Astrocyte (in vitro differentiated cells and primary cell): ENCODE measurements around the gene UBQLN4. TPM values are rescaled to one million over a fixed set of nuclear protein-coding genes. Genes with fewer than 3 reads are reported as not detected.
"Not testable (repeated sequence)": the region's sequence is repeated elsewhere in the genome, so short reads cannot be mapped to it uniquely, and the experiment has no call there.

ENCODE experiments used
- DNase-seq: peaks from one replicate; pipeline ENCODE4 v3.0.0-alpha.2; 2010; ENCODE audit warnings: low read depth
- FAIRE-seq: peaks from 2 replicates; lab custom pipeline; 2011; peaks lifted over from hg19 to GRCh38; lab: Jason Lieb, UNC
- H2AFZ ChIP-seq: 2 replicates; pipeline ENCODE4 v1.6.0; 2012; ENCODE audit warnings: low read depth, low read length, inconsistent platforms
- H3K27ac ChIP-seq: 2 replicates; pipeline ENCODE4 v1.5.1; 2011; ENCODE audit warnings: low read depth, low read length, inconsistent platforms
- H3K27me3 ChIP-seq: 2 replicates; pipeline ENCODE4 v1.6.0; 2011; ENCODE audit warnings: low read length, inconsistent platforms; ENCODE audit not compliant: insufficient read depth
- H3K36me3 ChIP-seq: 2 replicates; pipeline ENCODE4 v1.5.1; 2011; ENCODE audit warnings: low read length, inconsistent platforms; ENCODE audit not compliant: insufficient read depth
- H3K4me1 ChIP-seq: 2 replicates; pipeline ENCODE4 v1.5.1; 2011; ENCODE audit warnings: low read length, inconsistent platforms; ENCODE audit not compliant: insufficient read depth
- H3K4me2 ChIP-seq: 2 replicates; pipeline ENCODE4 v1.6.0; 2012; ENCODE audit warnings: low read length, inconsistent platforms
- H3K4me3 ChIP-seq: 2 replicates; pipeline ENCODE4 v1.5.1; 2011; ENCODE audit warnings: low read depth, mild to moderate bottlenecking, low read length, inconsistent platforms; ENCODE audit not compliant: insufficient read depth
- H3K79me2 ChIP-seq: 2 replicates; pipeline ENCODE4 v1.6.0; 2012; ENCODE audit warnings: mild to moderate bottlenecking, low read length, inconsistent platforms; ENCODE audit not compliant: insufficient read depth
- H3K9ac ChIP-seq: 2 replicates; pipeline ENCODE4 v1.6.0; 2012; ENCODE audit warnings: mild to moderate bottlenecking, low read length, inconsistent platforms
- H3K9me3 ChIP-seq: 2 replicates; pipeline ENCODE4 v1.5.1; 2012; ENCODE audit warnings: low read depth, mild to moderate bottlenecking, low read length, inconsistent platforms; ENCODE audit not compliant: insufficient read depth
- H4K20me1 ChIP-seq: 2 replicates; pipeline ENCODE4 v1.6.0; 2012; ENCODE audit warnings: low read length, inconsistent platforms; ENCODE audit not compliant: insufficient read depth
- H3K27ac Mint-ChIP-seq: one replicate; pipeline ENCODE4 v1.8.0; 2021; ENCODE audit warnings: mild to moderate bottlenecking, mixed read lengths; ENCODE audit not compliant: unreplicated experiment
- H3K27me3 Mint-ChIP-seq: one replicate; pipeline ENCODE4 v1.8.0; 2021; ENCODE audit warnings: low read depth, mixed read lengths; ENCODE audit not compliant: unreplicated experiment
- H3K36me3 Mint-ChIP-seq: one replicate; pipeline ENCODE4 v1.8.0; 2021; ENCODE audit warnings: low read depth, mixed read lengths; ENCODE audit not compliant: unreplicated experiment
- H3K4me1 Mint-ChIP-seq: one replicate; pipeline ENCODE4 v1.8.0; 2021; ENCODE audit warnings: low read depth, mixed read lengths; ENCODE audit not compliant: unreplicated experiment
- H3K4me3 Mint-ChIP-seq: one replicate; pipeline ENCODE4 v1.8.0; 2021; ENCODE audit warnings: mild to moderate bottlenecking, moderate library complexity, mixed read lengths; ENCODE audit not compliant: unreplicated experiment
- H3K9me3 Mint-ChIP-seq: one replicate; pipeline ENCODE4 v1.8.0; 2021; ENCODE audit warnings: mild to moderate bottlenecking, mixed read lengths; ENCODE audit not compliant: unreplicated experiment
- CTCF ChIP-seq: IDR thresholded peaks from 2 replicates; pipeline ENCODE4 v1.5.1; 2011; ENCODE audit warnings: low read depth, mild to moderate bottlenecking, inconsistent platforms, low read length, moderate library complexity; ENCODE audit not compliant: insufficient read depth
- EZH2 ChIP-seq: IDR thresholded peaks from 2 replicates; pipeline ENCODE4 v1.6.1; 2012; ENCODE audit warnings: mild to moderate bottlenecking, low read length, inconsistent platforms; ENCODE audit not compliant: insufficient read depth
- total RNA-seq: library from RNA; stranded (reverse); gene quantifications from 2 replicates; pipeline ENCODE4 v1.2.1, GENCODE V29; 2021

The UBQLN4 gene
- total RNA-seq, 1 donor from 2014 or later = 40.0 TPM

DNA sequence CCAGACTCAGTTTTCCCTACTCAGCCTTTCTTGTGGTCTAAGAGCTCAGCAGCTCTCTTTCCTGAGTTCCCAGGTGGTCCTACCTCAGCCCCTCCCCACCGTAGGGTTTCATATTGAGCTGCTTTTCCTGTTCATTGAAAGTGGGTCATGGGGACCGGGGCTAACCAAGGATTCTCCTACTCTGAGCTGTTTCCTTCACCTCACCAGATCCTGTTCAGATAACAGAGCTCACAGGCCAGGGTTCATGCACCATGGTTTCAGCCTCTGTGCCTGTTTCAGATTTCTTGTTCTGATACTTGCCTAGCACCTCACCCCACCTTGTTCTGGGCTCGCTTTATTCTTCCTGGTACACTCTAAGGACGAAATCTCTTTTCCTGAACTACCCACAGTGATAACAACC lies 8.5 kb downstream of the UBQLN4 start:
- peaks cover 1% of the 10 kb centered on the region for H3K9me3 Mint-ChIP-seq
- H3K9ac ChIP-seq = no peak overlapping the region
- H3K4me2 ChIP-seq = no peak overlapping the region
- peaks cover 8% of the 10 kb centered on the region for H4K20me1 ChIP-seq
- H3K36me3 ChIP-seq = peaks cover 28% of the 10 kb centered on the region
- TF ChIP-seq CTCF (no peak), EZH2 (no peak)
- H3K27ac Mint-ChIP-seq = no peak overlapping the region
- H3K9me3 ChIP-seq = no peaks in the 10 kb centered on the region
- no peak overlapping the region for H3K4me3 Mint-ChIP-seq
- FAIRE-seq = no peak
- no peak overlapping the region for H3K4me3 ChIP-seq
- H3K4me1 ChIP-seq = peaks cover 9% of the 10 kb centered on the region
- H3K79me2 ChIP-seq = no peaks in the 10 kb centered on the region
- H3K36me3 Mint-ChIP-seq = peaks cover 34% of the 10 kb centered on the region
- no peak overlapping the region for H3K27ac ChIP-seq
- no peak for DNase-seq
- H3K27me3 ChIP-seq = no peaks in the 10 kb centered on the region
- no peaks in the 10 kb centered on the region for H3K27me3 Mint-ChIP-seq
- no peak overlapping the region for H2AFZ ChIP-seq
- H3K4me1 Mint-ChIP-seq = no peaks in the 10 kb centered on the region

- peaks cover 1% of the 10 kb centered on the region for H3K9me3 Mint-ChIP-seq
- Histone ChIP-seq H3K27ac (no peak overlapping the region), H3K4me2 (no peak overlapping the region), H3K4me3 (no peak overlapping the region), H4K20me1 (no peaks in the 10 kb centered on the region), H3K9ac (no peak overlapping the region), H3K4me1 (peaks cover 9% of the 10 kb centered on the region), H3K36me3 (peaks cover 14% of the 10 kb centered on the region), H3K27me3 (no peaks in the 10 kb centered on the region), H3K9me3 (no peaks in the 10 kb centered on the region), H3K79me2 (no peaks in the 10 kb centered on the region), H2AFZ (no peak overlapping the region)
- no peaks in the 10 kb centered on the region for H3K27me3 Mint-ChIP-seq
- H3K27ac Mint-ChIP-seq = no peak overlapping the region
- no peak overlapping the region for H3K4me3 Mint-ChIP-seq
- no peak for TF ChIP-seq CTCF
- no peak for TF ChIP-seq EZH2
- DNase-seq = no peak
- H3K4me1 Mint-ChIP-seq = no peaks in the 10 kb centered on the region
- no peak for FAIRE-seq
- H3K36me3 Mint-ChIP-seq = peaks cover 21% of the 10 kb centered on the region
Observed at GRCh38 chr1:156042828-156043227, 10.8 kb downstream of the UBQLN4 start.

GRCh38 chr1:156034991-156035390 lies 18.6 kb downstream of the UBQLN4 start:
- H3K79me2 ChIP-seq, H3K27ac Mint-ChIP-seq, DNase-seq, H3K36me3 Mint-ChIP-seq, H3K27ac ChIP-seq, H2AFZ ChIP-seq, H3K4me3 Mint-ChIP-seq, FAIRE-seq, H3K9me3 ChIP-seq, H3K27me3 ChIP-seq, H3K4me3 ChIP-seq, H4K20me1 ChIP-seq, H3K9ac ChIP-seq, H3K4me1 ChIP-seq, H3K4me1 Mint-ChIP-seq, H3K9me3 Mint-ChIP-seq, H3K4me2 ChIP-seq, H3K27me3 Mint-ChIP-seq, H3K36me3 ChIP-seq: not testable (repeated sequence)
